ENCODE data around the gene FAM83B. TPM values are rescaled to one million over a fixed set of nuclear protein-coding genes. Genes with fewer than 3 reads are reported as not detected.

FAM83B gene
- polyA plus RNA-seq, 2 donors: 2.7 to 9.9 TPM

- Histone ChIP-seq H3K9me3 (ENCODE audit: control insufficient read depth in 2 of 2, insufficient read depth in 1 of 2, low read depth in 1 of 2, low read length in 1 of 2) (no peaks in the 10 kb centered on the region), H3K36me3 (ENCODE audit: control insufficient read depth in 2 of 2, insufficient read depth in 2 of 2, low read length in 1 of 2) (no peaks in the 10 kb centered on the region), H3K4me1 (ENCODE audit: control insufficient read depth in 2 of 2, insufficient read depth in 2 of 2, low read length in 1 of 2) (no peaks in the 10 kb centered on the region), H3K27me3 (ENCODE audit: control insufficient read depth in 1 of 2, insufficient read depth in 2 of 2, low read length in 2 of 2) (no peaks in the 10 kb centered on the region), H3K4me3 (ENCODE audit: low read depth in 1 of 2, low read length in 2 of 2) (no peak overlapping the region), H3K27ac (ENCODE audit: low read depth in 2 of 2, low read length in 1 of 2) (no peak overlapping the region)
- WGBS, 2 donors: 97 to 98% methylated on average over 3 of the region's 3 CpGs
These were observed 62.6 kb downstream of the FAM83B start for GRCh38 chr6:54909184-54909583.

GRCh38 chr6:54910431-54910884 is 63.9 kb downstream of the FAM83B start:
- no peak overlapping the region for H3K27ac ChIP-seq (ENCODE audit: low read depth in 2 of 2, low read length in 1 of 2)
- no peaks in the 10 kb centered on the region for H3K4me1 ChIP-seq (ENCODE audit: control insufficient read depth in 2 of 2, insufficient read depth in 2 of 2, low read length in 1 of 2)
- H3K27me3 ChIP-seq (ENCODE audit: control insufficient read depth in 1 of 2, insufficient read depth in 2 of 2, low read length in 2 of 2): no peaks in the 10 kb centered on the region
- no peaks in the 10 kb centered on the region for H3K9me3 ChIP-seq (ENCODE audit: control insufficient read depth in 2 of 2, insufficient read depth in 1 of 2, low read depth in 1 of 2, low read length in 1 of 2)
- no peaks in the 10 kb centered on the region for H3K36me3 ChIP-seq (ENCODE audit: control insufficient read depth in 2 of 2, insufficient read depth in 2 of 2, low read length in 1 of 2)
- H3K4me3 ChIP-seq (ENCODE audit: low read depth in 1 of 2, low read length in 2 of 2): no peak overlapping the region
- 67 to 71% methylated on average over 6 of the region's 6 CpGs for WGBS, 2 donors

GRCh38 chr6:54910921-54911320 is 64.3 kb downstream of the FAM83B start:
- WGBS, 2 donors: 70 to 81% methylated on average over 1 of the region's 1 CpG

GRCh38 chr6:54913211-54913610 is 66.6 kb downstream of the FAM83B start:
- H3K4me1 ChIP-seq (ENCODE audit: control insufficient read depth in 2 of 2, insufficient read depth in 2 of 2, low read length in 1 of 2): no peaks in the 10 kb centered on the region
- no peaks in the 10 kb centered on the region for H3K9me3 ChIP-seq (ENCODE audit: control insufficient read depth in 2 of 2, insufficient read depth in 1 of 2, low read depth in 1 of 2, low read length in 1 of 2)
- H3K27ac ChIP-seq (ENCODE audit: low read depth in 2 of 2, low read length in 1 of 2): no peak overlapping the region
- no peak overlapping the region for H3K4me3 ChIP-seq (ENCODE audit: low read depth in 1 of 2, low read length in 2 of 2)
- WGBS, 2 donors: 76 to 83% methylated on average over 2 of the region's 2 CpGs
- no peaks in the 10 kb centered on the region for H3K36me3 ChIP-seq (ENCODE audit: control insufficient read depth in 2 of 2, insufficient read depth in 2 of 2, low read length in 1 of 2)
- H3K27me3 ChIP-seq (ENCODE audit: control insufficient read depth in 1 of 2, insufficient read depth in 2 of 2, low read length in 2 of 2): no peaks in the 10 kb centered on the region

More at GRCh38 chr6:54910921-54911320, 64.3 kb downstream of the FAM83B start:
- Histone ChIP-seq H3K27me3 (ENCODE audit: control insufficient read depth in 1 of 2, insufficient read depth in 2 of 2, low read length in 2 of 2) (no peaks in the 10 kb centered on the region), H3K9me3 (ENCODE audit: control insufficient read depth in 2 of 2, insufficient read depth in 1 of 2, low read depth in 1 of 2, low read length in 1 of 2) (no peaks in the 10 kb centered on the region), H3K4me1 (ENCODE audit: control insufficient read depth in 2 of 2, insufficient read depth in 2 of 2, low read length in 1 of 2) (no peaks in the 10 kb centered on the region), H3K4me3 (ENCODE audit: low read depth in 1 of 2, low read length in 2 of 2) (no peak overlapping the region), H3K27ac (ENCODE audit: low read depth in 2 of 2, low read length in 1 of 2) (no peak overlapping the region), H3K36me3 (ENCODE audit: control insufficient read depth in 2 of 2, insufficient read depth in 2 of 2, low read length in 1 of 2) (no peaks in the 10 kb centered on the region)

- Histone ChIP-seq H3K27ac (ENCODE audit: low read depth in 2 of 2, low read length in 1 of 2) (no peak overlapping the region), H3K36me3 (ENCODE audit: control insufficient read depth in 2 of 2, insufficient read depth in 2 of 2, low read length in 1 of 2) (no peaks in the 10 kb centered on the region), H3K27me3 (ENCODE audit: control insufficient read depth in 1 of 2, insufficient read depth in 2 of 2, low read length in 2 of 2) (no peaks in the 10 kb centered on the region), H3K9me3 (ENCODE audit: control insufficient read depth in 2 of 2, insufficient read depth in 1 of 2, low read depth in 1 of 2, low read length in 1 of 2) (no peaks in the 10 kb centered on the region), H3K4me3 (ENCODE audit: low read depth in 1 of 2, low read length in 2 of 2) (no peak overlapping the region), H3K4me1 (ENCODE audit: control insufficient read depth in 2 of 2, insufficient read depth in 2 of 2, low read length in 1 of 2) (no peaks in the 10 kb centered on the region)
These were observed 70.3 kb downstream of the FAM83B start for GRCh38 chr6:54916858-54917257.

- H3K9me3 ChIP-seq (ENCODE audit: control insufficient read depth in 2 of 2, insufficient read depth in 1 of 2, low read depth in 1 of 2, low read length in 1 of 2): no peaks in the 10 kb centered on the region
- WGBS, 2 donors: 95 to 97% methylated on average over 1 of the region's 1 CpG
- H3K4me3 ChIP-seq (ENCODE audit: low read depth in 1 of 2, low read length in 2 of 2): no peak overlapping the region
- no peaks in the 10 kb centered on the region for H3K4me1 ChIP-seq (ENCODE audit: control insufficient read depth in 2 of 2, insufficient read depth in 2 of 2, low read length in 1 of 2)
- no peak overlapping the region for H3K27ac ChIP-seq (ENCODE audit: low read depth in 2 of 2, low read length in 1 of 2)
- H3K27me3 ChIP-seq (ENCODE audit: control insufficient read depth in 1 of 2, insufficient read depth in 2 of 2, low read length in 2 of 2): no peaks in the 10 kb centered on the region
- H3K36me3 ChIP-seq (ENCODE audit: control insufficient read depth in 2 of 2, insufficient read depth in 2 of 2, low read length in 1 of 2): no peaks in the 10 kb centered on the region
These were observed 74.1 kb downstream of the FAM83B start for GRCh38 chr6:54920628-54921027.

- Histone ChIP-seq H3K4me1 (ENCODE audit: control insufficient read depth in 2 of 2, insufficient read depth in 2 of 2, low read length in 1 of 2) (no peaks in the 10 kb centered on the region), H3K27me3 (ENCODE audit: control insufficient read depth in 1 of 2, insufficient read depth in 2 of 2, low read length in 2 of 2) (no peaks in the 10 kb centered on the region), H3K9me3 (ENCODE audit: control insufficient read depth in 2 of 2, insufficient read depth in 1 of 2, low read depth in 1 of 2, low read length in 1 of 2) (no peaks in the 10 kb centered on the region), H3K36me3 (ENCODE audit: control insufficient read depth in 2 of 2, insufficient read depth in 2 of 2, low read length in 1 of 2) (no peaks in the 10 kb centered on the region), H3K4me3 (ENCODE audit: low read depth in 1 of 2, low read length in 2 of 2) (no peak overlapping the region), H3K27ac (ENCODE audit: low read depth in 2 of 2, low read length in 1 of 2) (no peak overlapping the region)
- WGBS, 2 donors: 83 to 91% methylated on average over 1 of the region's 1 CpG
These were observed 75.3 kb downstream of the FAM83B start for GRCh38 chr6:54921891-54922290.

GRCh38 chr6:54929245-54929909 is 82.8 kb downstream of the FAM83B start:
- Histone ChIP-seq H3K27ac (ENCODE audit: low read depth in 2 of 2, low read length in 1 of 2) (no peak overlapping the region), H3K4me1 (ENCODE audit: control insufficient read depth in 2 of 2, insufficient read depth in 2 of 2, low read length in 1 of 2) (no peaks in the 10 kb centered on the region), H3K27me3 (ENCODE audit: control insufficient read depth in 1 of 2, insufficient read depth in 2 of 2, low read length in 2 of 2) (no peaks in the 10 kb centered on the region), H3K36me3 (ENCODE audit: control insufficient read depth in 2 of 2, insufficient read depth in 2 of 2, low read length in 1 of 2) (no peaks in the 10 kb centered on the region), H3K9me3 (ENCODE audit: control insufficient read depth in 2 of 2, insufficient read depth in 1 of 2, low read depth in 1 of 2, low read length in 1 of 2) (peaks cover 0 to 2% of the 10 kb centered on the region in 2 donors), H3K4me3 (ENCODE audit: low read depth in 1 of 2, low read length in 2 of 2) (no peak overlapping the region)
- 24 to 41% methylated on average over 1 of the region's 1 CpG for WGBS, 2 donors

- Histone ChIP-seq H3K27me3 (ENCODE audit: control insufficient read depth in 1 of 2, insufficient read depth in 2 of 2, low read length in 2 of 2) (no peaks in the 10 kb centered on the region), H3K9me3 (ENCODE audit: control insufficient read depth in 2 of 2, insufficient read depth in 1 of 2, low read depth in 1 of 2, low read length in 1 of 2) (peaks cover 0 to 2% of the 10 kb centered on the region in 2 donors), H3K4me3 (ENCODE audit: low read depth in 1 of 2, low read length in 2 of 2) (no peak overlapping the region), H3K4me1 (ENCODE audit: control insufficient read depth in 2 of 2, insufficient read depth in 2 of 2, low read length in 1 of 2) (no peaks in the 10 kb centered on the region), H3K36me3 (ENCODE audit: control insufficient read depth in 2 of 2, insufficient read depth in 2 of 2, low read length in 1 of 2) (no peaks in the 10 kb centered on the region), H3K27ac (ENCODE audit: low read depth in 2 of 2, low read length in 1 of 2) (no peak overlapping the region)
These were observed 86.1 kb downstream of the FAM83B start for GRCh38 chr6:54932622-54933021.

- Histone ChIP-seq H3K27me3 (ENCODE audit: control insufficient read depth in 1 of 2, insufficient read depth in 2 of 2, low read length in 2 of 2) (no peaks in the 10 kb centered on the region), H3K4me3 (ENCODE audit: low read depth in 1 of 2, low read length in 2 of 2) (no peak overlapping the region), H3K36me3 (ENCODE audit: control insufficient read depth in 2 of 2, insufficient read depth in 2 of 2, low read length in 1 of 2) (no peaks in the 10 kb centered on the region), H3K27ac (ENCODE audit: low read depth in 2 of 2, low read length in 1 of 2) (peak overlapping the region; percentile 19 to 68), H3K4me1 (ENCODE audit: control insufficient read depth in 2 of 2, insufficient read depth in 2 of 2, low read length in 1 of 2) (no peaks in the 10 kb centered on the region), H3K9me3 (ENCODE audit: control insufficient read depth in 2 of 2, insufficient read depth in 1 of 2, low read depth in 1 of 2, low read length in 1 of 2) (peaks cover 0 to 2% of the 10 kb centered on the region in 2 donors)
- 73 to 80% methylated on average over 5 of the region's 5 CpGs for WGBS, 2 donors
These were observed 89.2 kb downstream of the FAM83B start for GRCh38 chr6:54935739-54936138.
